Caco-2 (cell line): Measurements from ENCODE around the gene PAXIP1. TPM values are rescaled to one million over a fixed set of nuclear protein-coding genes. Genes with fewer than 3 reads are reported as not detected.

Experiments used
- BruUV-seq: library from RNA; stranded (reverse); fragments of 400-500 nt; replicated peaks from 2 replicates; lab custom pipeline; 2021; lab: Mats Ljungman, UMichigan
- CTCF ChIA-PET: fragments of 300-600 bp; sonication (Branson Sonifier 250); formaldehyde crosslinking; loops from one replicate; lab custom pipeline; 2022; ENCODE audit warnings: antibody characterized with exemption; lab: Charles Lee
- POLR2A ChIA-PET: fragments of 300-600 bp; sonication (Branson Sonifier 250); formaldehyde crosslinking; loops from one replicate; lab custom pipeline; 2022; ENCODE audit warnings: antibody characterized with exemption; lab: Charles Lee
- DNase-seq, 2 experiments: peaks; one replicate each; pipeline versions ENCODE4 v3.0.0 to v3.0.0-alpha.2; 2020 to 2022
- H3K27me3 ChIP-seq: replicated peaks from 2 replicates; pipeline ENCODE4 v1.6.0; 2011; ENCODE audit warnings: low read length; ENCODE audit not compliant: control insufficient read depth, insufficient read depth
- H3K36me3 ChIP-seq: 2 replicates; pipeline ENCODE4 v1.5.1; 2011; ENCODE audit warnings: low read length; ENCODE audit not compliant: control insufficient read depth, insufficient read depth
- H3K4me1 ChIP-seq: fragments of 250-450 bp; sonication (Bioruptor Pico); 2 replicates; pipeline ENCODE4 v1.5.1; 2020; ENCODE audit warnings: mild to moderate bottlenecking
- H3K4me3 ChIP-seq: 2 replicates; pipeline ENCODE4 v1.5.1; 2011; ENCODE audit warnings: low read depth, mild to moderate bottlenecking, control low read depth, low read length
- H3K9me3 ChIP-seq: fragments of 250-450 bp; sonication (Bioruptor Pico); 2 replicates; pipeline ENCODE4 v1.5.1; 2020; ENCODE audit warnings: mild to moderate bottlenecking, moderate library complexity
- H3K27ac Mint-ChIP-seq: one replicate; pipeline ENCODE4 v1.8.0; 2022; ENCODE audit warnings: mixed read lengths; ENCODE audit not compliant: unreplicated experiment
- H3K27me3 Mint-ChIP-seq: one replicate; pipeline ENCODE4 v1.8.0; 2022; ENCODE audit warnings: mixed read lengths; ENCODE audit not compliant: insufficient read depth, unreplicated experiment
- H3K36me3 Mint-ChIP-seq: one replicate; pipeline ENCODE4 v1.8.0; 2022; ENCODE audit warnings: mild to moderate bottlenecking, mixed read lengths; ENCODE audit not compliant: insufficient read depth, unreplicated experiment
- H3K4me1 Mint-ChIP-seq: one replicate; pipeline ENCODE4 v1.8.0; 2022; ENCODE audit warnings: low read depth, mixed read lengths; ENCODE audit not compliant: unreplicated experiment
- H3K4me3 Mint-ChIP-seq: one replicate; pipeline ENCODE4 v1.8.0; 2022; ENCODE audit warnings: mild to moderate bottlenecking, moderate library complexity, mixed read lengths; ENCODE audit not compliant: unreplicated experiment
- H3K9me3 Mint-ChIP-seq: one replicate; pipeline ENCODE4 v1.8.0; 2022; ENCODE audit warnings: mixed read lengths; ENCODE audit not compliant: unreplicated experiment
- CTCF ChIP-seq, 2 experiments: fragments of 200-600 bp in 1 of 2; IDR thresholded peaks; 1 replicate in 1 of 2; 2 replicates in 1 of 2; pipeline versions ENCODE4 v1.5.1 to v1.8.0; 2011 to 2022; ENCODE audit warnings: antibody characterized with exemption in 1 of 2, control low read depth in 1 of 2, inconsistent platforms in 1 of 2, low read depth in 1 of 2, low read length in 1 of 2, mild to moderate bottlenecking in 1 of 2, moderate library complexity in 1 of 2; ENCODE audit not compliant: insufficient read depth in 1 of 2, severe bottlenecking in 1 of 2, unreplicated experiment in 1 of 2
- intact Hi-C: fragments of 100-400 bp; cut with micrococcal nuclease; formaldehyde crosslinking; loops from one replicate; pipeline ENCODE4 v1.10.0; 2022; ENCODE audit not compliant: unreplicated experiment
- total RNA-seq: library from RNA; stranded (reverse); gene quantifications from 2 replicates; pipeline ENCODE4 v1.2.3, GENCODE V29; 2022

Gene PAXIP1
- total RNA-seq, 1 experiment from 2014 or later, result 31.5 TPM

DNA sequence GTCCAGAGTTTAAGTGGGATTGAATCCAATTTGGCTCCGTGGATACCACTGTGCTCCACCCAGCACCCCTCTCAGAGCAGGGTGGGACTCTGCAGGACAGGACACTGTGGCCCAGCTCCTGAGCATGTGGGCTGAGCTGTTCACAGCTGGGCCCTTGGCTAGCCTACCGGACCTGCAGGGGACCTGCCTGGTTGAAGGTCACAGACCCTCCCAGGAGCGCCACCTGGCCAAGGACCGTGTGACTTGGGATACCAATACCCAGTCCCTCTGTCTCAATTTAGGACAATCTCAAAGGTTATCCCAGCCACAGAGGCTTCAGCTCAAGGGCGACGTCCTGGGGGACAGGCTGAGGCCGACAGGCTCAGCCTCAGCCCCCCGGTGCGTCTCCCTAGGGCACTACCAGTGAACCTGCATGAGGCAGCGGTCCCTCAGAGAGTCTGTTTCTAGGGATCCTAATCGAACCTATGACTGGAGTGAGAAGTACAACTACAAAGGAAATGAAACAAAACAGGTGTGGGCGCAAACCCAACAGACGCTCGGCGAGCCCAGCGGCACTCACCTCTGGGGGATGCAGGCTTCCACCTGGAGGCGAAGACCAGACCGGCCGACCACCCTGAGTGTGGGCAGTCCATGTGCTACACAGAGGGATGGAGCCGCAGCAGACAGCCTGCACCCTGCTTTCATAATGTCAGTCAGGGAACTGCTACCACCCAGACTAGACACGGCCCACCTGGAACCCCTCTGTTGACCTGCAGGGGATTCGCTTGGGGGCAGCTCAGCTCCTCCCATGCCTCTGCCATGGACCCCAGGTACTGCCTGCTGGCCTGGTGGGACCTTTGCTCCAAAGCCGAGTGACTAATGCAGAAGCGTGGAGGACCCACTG, 103.7 kb downstream of the PAXIP1 start:
- no peak overlapping the region for H3K4me3 Mint-ChIP-seq
- CTCF ChIA-PET, result no interaction called here
- BruUV-seq, result no TSS peak
- POLR2A ChIA-PET, result no interaction called here
- intact Hi-C loops, result no loop called here
- H3K27me3 Mint-ChIP-seq, result no peaks in the 10 kb centered on the region
- TF ChIP-seq CTCF (IDR thresholded peaks at IDR 0.05; ENCODE audit: insufficient read depth in 1 of 2, low read depth in 1 of 2, low read length in 1 of 2, severe bottlenecking in 1 of 2, unreplicated experiment in 1 of 2), result no peak
- no peak overlapping the region for H3K27ac Mint-ChIP-seq
- no peak overlapping the region for H3K4me3 ChIP-seq
- no peak for DNase-seq
- no peaks in the 10 kb centered on the region for H3K9me3 ChIP-seq
- H3K36me3 ChIP-seq, result no peaks in the 10 kb centered on the region
- no peaks in the 10 kb centered on the region for H3K4me1 ChIP-seq
- H3K4me1 Mint-ChIP-seq, result no peaks in the 10 kb centered on the region
- H3K27me3 ChIP-seq, result no peaks in the 10 kb centered on the region
- no peaks in the 10 kb centered on the region for H3K9me3 Mint-ChIP-seq
- H3K36me3 Mint-ChIP-seq, result peaks cover 6% of the 10 kb centered on the region

DNA sequence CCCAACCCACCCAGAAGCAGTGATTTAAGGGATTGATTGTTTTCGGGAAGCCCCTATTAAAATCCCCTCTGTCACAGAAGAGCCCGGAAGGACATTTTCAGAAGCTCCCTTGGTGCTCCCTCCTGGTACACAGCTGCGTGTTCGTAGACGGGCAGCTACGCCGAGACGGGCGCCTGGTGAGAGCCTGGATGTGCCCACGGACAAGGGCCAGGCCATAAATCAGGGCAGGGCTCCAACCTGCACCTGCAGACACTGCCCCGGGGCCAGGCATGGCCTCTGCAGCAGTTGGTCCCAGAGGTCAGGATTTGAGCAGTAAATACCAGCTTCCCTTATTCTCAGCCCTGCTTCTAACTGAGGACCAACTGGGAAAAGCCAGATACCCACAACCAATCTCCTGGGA, 106.8 kb downstream of the PAXIP1 start:
- no peak overlapping the region for H3K27ac Mint-ChIP-seq
- POLR2A ChIA-PET, result no interaction called here
- no peaks in the 10 kb centered on the region for H3K27me3 Mint-ChIP-seq
- no peak overlapping the region for H3K4me3 ChIP-seq
- H3K36me3 Mint-ChIP-seq, result peaks cover 6% of the 10 kb centered on the region
- CTCF ChIA-PET, result no interaction called here
- H3K9me3 ChIP-seq, result no peaks in the 10 kb centered on the region
- H3K9me3 Mint-ChIP-seq, result no peaks in the 10 kb centered on the region
- H3K4me1 Mint-ChIP-seq, result no peaks in the 10 kb centered on the region
- H3K27me3 ChIP-seq, result no peaks in the 10 kb centered on the region
- no peak overlapping the region for H3K4me3 Mint-ChIP-seq
- BruUV-seq, result no TSS peak
- no peak for TF ChIP-seq CTCF (IDR thresholded peaks at IDR 0.05; ENCODE audit: insufficient read depth in 1 of 2, low read depth in 1 of 2, low read length in 1 of 2, severe bottlenecking in 1 of 2, unreplicated experiment in 1 of 2)
- no peaks in the 10 kb centered on the region for H3K4me1 ChIP-seq
- no peaks in the 10 kb centered on the region for H3K36me3 ChIP-seq
- intact Hi-C loops, result no loop called here
- DNase-seq, result no peak

Other genes starting within 250 kb of the PAXIP1 start
- not detected in 2 replicates for gene HTR5A, start 67.2 kb upstream of the PAXIP1 start, total RNA-seq